ENCODE measurements around the gene CNIH2.
A peak's percentile ranks its signal among the peaks of the same experiment; 100 is the strongest.
"Not testable (repeated sequence)": the region's sequence is repeated elsewhere in the genome, so short reads cannot be mapped to it uniquely, and the experiment has no call there.

The CNIH2 gene

DNA sequence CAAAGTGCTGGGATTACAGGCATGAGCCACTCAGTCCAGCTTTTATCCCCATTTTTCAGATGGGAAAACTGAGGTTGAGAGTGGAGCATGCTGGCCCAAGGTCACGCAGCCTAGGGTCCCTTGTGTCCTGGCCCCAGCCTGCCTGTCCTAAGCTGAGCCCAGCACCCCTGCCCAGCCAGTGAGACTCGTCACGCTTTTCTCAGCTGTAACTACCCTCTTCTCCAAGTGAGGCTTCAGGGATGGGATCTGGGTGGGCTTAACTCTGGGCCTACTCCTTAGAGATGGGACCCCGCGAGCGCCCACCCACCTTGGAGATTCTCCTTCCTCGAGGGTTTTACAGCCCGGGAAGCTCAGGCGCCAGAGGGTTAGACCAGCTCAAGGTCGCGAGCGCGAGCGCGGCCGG, 13.3 kb downstream of the CNIH2 start:
- DNase-seq (ENCODE audit: low read depth, low spot score): no peak

DNA sequence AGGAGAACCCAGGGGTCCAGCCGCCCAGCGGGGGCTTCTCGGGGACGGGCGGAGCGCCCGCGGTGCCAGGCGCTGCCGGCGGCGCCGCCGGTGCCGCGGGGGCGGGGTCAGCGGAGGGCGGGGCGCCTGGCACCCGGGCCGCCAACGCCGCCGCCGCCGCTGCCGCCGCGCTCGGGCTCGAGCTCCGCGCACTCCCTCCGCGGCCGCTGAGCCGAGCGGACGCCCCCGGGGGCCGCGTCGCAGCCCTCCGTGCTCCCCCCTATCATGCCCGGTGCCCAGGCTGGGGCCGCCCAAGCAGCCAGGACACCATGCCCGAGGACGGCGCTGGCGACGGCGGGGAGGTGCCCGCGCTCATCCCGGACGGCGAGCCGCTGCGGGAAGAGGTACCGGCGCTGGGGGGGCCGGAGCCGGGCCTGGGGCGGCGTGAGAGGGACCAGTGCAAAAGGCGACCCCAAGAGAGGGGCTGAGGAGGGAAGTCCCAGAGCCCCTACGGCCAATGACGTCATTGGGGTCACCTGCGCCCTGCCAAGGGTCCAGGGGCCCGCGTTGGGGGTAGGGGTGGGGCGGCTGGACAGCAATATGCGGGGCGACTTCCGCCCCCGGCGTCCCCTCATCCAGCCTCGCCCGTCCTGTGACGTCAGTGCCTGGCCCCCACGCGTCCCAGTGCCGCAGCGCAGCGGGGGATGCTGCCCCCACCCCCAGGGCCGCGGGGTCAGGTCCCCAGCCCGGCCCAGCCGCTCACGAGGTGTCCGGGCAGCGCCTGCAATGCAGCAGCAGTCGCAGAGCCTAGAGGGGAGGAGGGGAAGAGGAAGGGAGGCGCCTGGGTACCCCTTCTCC, 13.9 kb downstream of the CNIH2 start, which contains the start of gene TMEM151A:
Gene TMEM151A (plus strand): TSS at position 189 of the 837 bp plus-strand sequence. CDS start 120 bp downstream, at position 309.
- DNase-seq (ENCODE audit: low read depth, low spot score): no peak

- DNase-seq (ENCODE audit: low read depth, low spot score): no peak
Observed at GRCh38 chr11:66292543-66293332, 14.8 kb downstream of the CNIH2 start.

DNA sequence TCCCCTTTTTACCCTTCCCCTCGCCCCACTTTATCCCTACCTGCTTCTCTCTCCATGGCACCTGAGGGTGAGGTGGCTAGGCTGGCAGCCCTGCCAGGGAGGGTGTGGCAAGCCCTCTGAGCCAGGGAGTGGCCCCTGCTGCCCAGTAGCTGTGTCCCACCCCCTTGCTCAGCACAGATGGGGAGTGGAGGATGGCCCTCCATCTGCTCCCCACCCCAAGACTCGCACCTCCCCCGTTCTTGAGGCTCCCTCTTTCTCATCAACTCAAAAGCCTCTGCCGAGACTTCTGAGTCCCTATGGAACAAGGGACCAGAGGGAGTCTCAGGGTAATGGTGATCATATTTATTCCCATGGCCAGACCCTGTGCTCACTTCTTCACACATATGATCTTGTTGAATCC, 15.4 kb downstream of the CNIH2 start:
- no peak for DNase-seq (ENCODE audit: low read depth, low spot score)

DNA sequence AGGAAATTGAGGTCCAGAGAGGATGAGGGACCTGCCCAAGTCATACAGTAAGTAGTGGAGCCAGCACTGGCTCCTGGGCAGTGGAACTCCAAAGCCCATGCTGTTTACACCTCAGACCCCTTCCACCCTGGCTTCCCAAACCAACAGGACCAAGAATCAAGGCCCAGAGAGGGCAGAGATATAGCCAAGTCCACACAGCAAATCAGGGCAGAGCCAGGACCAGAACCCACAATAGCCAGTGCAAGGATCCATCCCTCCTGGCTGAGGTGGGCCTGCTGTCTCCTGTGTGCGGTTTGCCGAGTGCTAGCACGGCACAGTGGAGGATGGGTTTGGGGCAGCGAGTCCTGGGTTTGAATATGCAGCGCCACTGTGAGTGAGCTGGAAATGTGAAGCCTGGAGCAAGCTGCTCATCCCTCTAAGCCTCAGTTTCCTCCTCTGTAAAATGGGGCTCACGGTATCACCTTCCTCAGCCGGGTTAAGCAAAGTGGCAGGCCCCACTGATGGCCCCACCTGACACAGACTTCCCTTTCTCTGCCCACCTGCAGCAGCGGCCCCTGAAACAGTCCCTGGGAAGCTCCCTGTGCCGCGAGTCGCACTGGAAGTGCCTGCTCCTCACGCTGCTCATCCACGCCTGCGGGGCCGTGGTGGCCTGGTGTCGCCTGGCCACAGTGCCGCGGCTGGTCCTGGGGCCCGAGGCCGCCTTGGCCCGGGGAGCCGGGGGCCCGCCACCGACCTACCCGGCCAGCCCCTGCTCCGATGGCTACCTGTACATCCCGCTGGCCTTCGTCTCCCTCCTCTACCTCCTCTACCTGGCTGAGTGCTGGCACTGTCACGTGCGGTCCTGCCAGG, 16.0 kb downstream of the CNIH2 start:
- DNase-seq (ENCODE audit: low read depth, low spot score): no peak

- no peak for DNase-seq (ENCODE audit: low read depth, low spot score)
Observed at GRCh38 chr11:66294626-66295620, 16.9 kb downstream of the CNIH2 start.

- no peak for DNase-seq (ENCODE audit: low read depth, low spot score)
Observed at GRCh38 chr11:66297610-66298009, 19.6 kb downstream of the CNIH2 start.

DNA sequence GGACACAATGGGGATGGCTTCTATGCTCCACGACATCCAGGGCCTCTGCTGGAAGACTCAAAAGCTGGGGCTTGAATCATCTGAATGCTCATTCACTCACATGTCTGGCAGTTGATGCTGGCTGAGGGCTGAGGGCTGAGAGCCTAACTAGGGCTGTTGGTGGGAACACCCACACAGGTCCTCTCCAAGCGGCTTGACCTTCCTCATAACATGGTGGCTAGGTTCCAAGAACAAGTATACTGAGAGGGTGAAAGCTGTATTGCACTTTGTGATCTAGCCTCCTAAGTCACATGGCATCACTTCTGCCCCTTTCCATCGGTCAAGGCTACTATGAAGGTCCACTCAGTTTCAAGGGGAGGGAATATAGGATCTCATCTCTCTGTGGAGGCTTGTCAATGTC, 21.2 kb downstream of the CNIH2 start:
- no peak for DNase-seq (ENCODE audit: low read depth, low spot score)

DNA sequence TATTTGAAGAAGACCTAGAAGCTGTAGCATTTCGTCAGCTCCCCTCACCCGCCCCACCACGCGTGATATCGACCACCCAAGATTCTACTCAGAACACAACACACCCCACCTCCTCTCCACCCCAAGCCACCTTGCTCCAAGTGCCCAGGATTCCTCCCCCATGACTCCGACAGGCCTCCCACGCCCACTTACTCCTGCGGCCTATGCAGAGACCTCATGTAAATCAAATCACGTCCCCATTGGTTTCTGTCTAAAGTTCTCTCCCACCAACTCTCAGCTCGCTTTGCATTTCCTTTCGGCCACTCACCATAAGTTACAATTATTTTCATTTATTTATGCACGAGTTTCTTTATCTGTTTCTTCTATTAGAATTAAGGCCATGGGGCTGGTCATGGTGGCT, 24.7 kb downstream of the CNIH2 start:
- no peak for DNase-seq (ENCODE audit: low read depth, low spot score)

DNA sequence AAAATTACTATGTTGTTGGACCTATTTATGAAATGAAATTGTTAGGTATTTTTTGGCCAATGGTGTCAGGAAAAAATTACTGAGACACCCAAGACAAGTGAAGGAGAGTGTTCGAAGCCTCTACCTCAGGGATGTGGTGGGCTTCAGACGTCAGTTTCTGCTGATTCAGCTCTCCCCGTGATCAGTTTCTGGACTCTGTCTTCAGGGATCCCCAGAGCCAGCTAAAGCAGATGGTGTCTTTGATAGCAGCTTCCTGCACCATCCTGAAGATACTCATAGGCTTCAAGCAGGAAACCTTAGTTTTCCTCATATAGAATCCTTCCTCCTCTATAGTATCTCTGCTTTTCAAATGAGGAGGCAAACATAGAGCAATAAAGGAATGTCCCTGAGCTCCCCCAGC, 31.5 kb downstream of the CNIH2 start:
- DNase-seq (ENCODE audit: low read depth, low spot score): no peak

- DNase-seq (ENCODE audit: low read depth, low spot score): no peak
Observed at GRCh38 chr11:66310324-66310723, 32.3 kb downstream of the CNIH2 start.

- DNase-seq (ENCODE audit: low read depth, low spot score): not testable (repeated sequence)
Observed at GRCh38 chr11:66310803-66311440, 32.9 kb downstream of the CNIH2 start.

- DNase-seq (ENCODE audit: low read depth, low spot score): no peak
Observed at GRCh38 chr11:66311470-66311964, 33.5 kb downstream of the CNIH2 start.

- DNase-seq (ENCODE audit: low read depth, low spot score): no peak
Observed at GRCh38 chr11:66311965-66312548, 34.1 kb downstream of the CNIH2 start.

GRCh38 chr11:66312549-66313320, 34.8 kb downstream of the CNIH2 start:
- peak; percentile 99 for DNase-seq (ENCODE audit: low read depth, low spot score)

GRCh38 chr11:66313321-66314185, 35.6 kb downstream of the CNIH2 start:
- no peak for DNase-seq (ENCODE audit: low read depth, low spot score)

GRCh38 chr11:66314186-66314501, 36.2 kb downstream of the CNIH2 start:
- DNase-seq (ENCODE audit: low read depth, low spot score): no peak

Data from brain pericyte (primary cell).